SK-N-SH (cell line): ENCODE data around the gene RUFY3. TPM values are rescaled to one million over a fixed set of nuclear protein-coding genes. Genes with fewer than 3 reads are reported as not detected.

ENCODE experiments used
- CTCF ChIA-PET: fragments of 300-600, 350-600 bp; formaldehyde crosslinking; extraction: SDS; loops from one replicate; lab custom pipeline; 2021; lab: Yijun Ruan, JAX
- POLR2A ChIA-PET: fragments of 350-600 bp; sonication (Branson Sonifier 250); formaldehyde crosslinking; extraction: SDS; loops from one replicate; lab custom pipeline; 2020; ENCODE audit warnings: antibody characterized with exemption, inconsistent platforms; lab: Yijun Ruan, JAX
- DNase-seq: peaks from one replicate; pipeline ENCODE4 v3.0.0; 2012
- H2AFZ ChIP-seq: fragments of 200-600 bp; sonication (generic); 2 replicates; pipeline ENCODE4 v1.8.1; 2016; ENCODE audit warnings: antibody characterized with exemption, mild to moderate bottlenecking, low read depth
- H3F3A ChIP-seq: fragments of 200-600 bp; sonication (generic); replicated peaks from 2 replicates; pipeline ENCODE3; 2016; ENCODE audit warnings: antibody characterized with exemption, mild to moderate bottlenecking; ENCODE audit not compliant: insufficient read depth
- H3K27ac ChIP-seq, 2 experiments: fragments of 200-500 bp in 1 of 2; fragments of 200-600 bp in 1 of 2; sonication (Bioruptor generic) in 1 of 2; sonication (generic), shearing (Covaris generic) in 1 of 2; 2 replicates each; pipeline versions ENCODE4 v1.5.1 to v1.6.1; 2014 to 2016; ENCODE audit warnings: low read depth in 2 of 2, inconsistent platforms in 1 of 2, low read length in 1 of 2, mild to moderate bottlenecking in 1 of 2, mixed read lengths in 1 of 2
- H3K27me3 ChIP-seq: fragments of 200-600 bp; sonication (generic), shearing (Covaris generic); 2 replicates; pipeline ENCODE4 v1.6.1; 2016; ENCODE audit warnings: mixed run types; ENCODE audit not compliant: insufficient read depth
- H3K36me3 ChIP-seq, 2 experiments: fragments of 200-500 bp in 1 of 2; fragments of 200-600 bp in 1 of 2; sonication (Bioruptor generic) in 1 of 2; sonication (generic) in 1 of 2; replicated peaks in 1 of 2; 2 replicates each; pipeline versions ENCODE3 to v1.5.1; 2014 to 2016; ENCODE audit warnings: low read length in 1 of 2, mild to moderate bottlenecking in 1 of 2; ENCODE audit not compliant: insufficient read depth in 2 of 2, control insufficient read depth in 1 of 2
- H3K4me1 ChIP-seq, 2 experiments: fragments of 200-500 bp in 1 of 2; fragments of 200-600 bp in 1 of 2; sonication (Bioruptor generic) in 1 of 2; sonication (generic), shearing (Covaris generic) in 1 of 2; 2 replicates each; pipeline versions ENCODE4 v1.5.1 to v1.6.1; 2014 to 2016; ENCODE audit warnings: low read depth in 1 of 2, low read length in 1 of 2, mixed run types in 1 of 2; ENCODE audit not compliant: insufficient read depth in 2 of 2, control insufficient read depth in 1 of 2
- H3K4me2 ChIP-seq: fragments of 200-600 bp; sonication (generic), shearing (Covaris generic); 2 replicates; pipeline ENCODE4 v1.6.1; 2017; ENCODE audit warnings: mixed run types
- H3K4me3 ChIP-seq, 2 experiments: fragments of 200-500 bp in 1 of 2; fragments of 200-600 bp in 1 of 2; sonication (Bioruptor generic) in 1 of 2; sonication (generic), shearing (Covaris generic) in 1 of 2; 2 replicates each; pipeline versions ENCODE4 v1.5.1 to v1.8.1; 2014 to 2016; ENCODE audit warnings: low read depth in 2 of 2, inconsistent platforms in 1 of 2, low read length in 1 of 2, mild to moderate bottlenecking in 1 of 2, mixed read lengths in 1 of 2, moderate library complexity in 1 of 2
- H3K79me2 ChIP-seq: fragments of 200-600 bp; sonication (generic); 2 replicates; pipeline ENCODE4 v1.8.1; 2017; ENCODE audit warnings: mild to moderate bottlenecking; ENCODE audit not compliant: insufficient read depth
- H3K9ac ChIP-seq: fragments of 200-600 bp; sonication (generic); 2 replicates; pipeline ENCODE4 v1.6.1; 2017; ENCODE audit warnings: mixed run types
- H3K9me2 ChIP-seq: fragments of 200-600 bp; sonication (generic); 2 replicates; pipeline ENCODE4 v1.6.1; 2017; ENCODE audit warnings: mixed run types
- H3K9me3 ChIP-seq: fragments of 200-600 bp; sonication (generic); 2 replicates; pipeline ENCODE4 v1.6.1; 2017; ENCODE audit warnings: mixed run types, mild to moderate bottlenecking, moderate library complexity
- H4K20me1 ChIP-seq: fragments of 200-600 bp; sonication (generic); 2 replicates; pipeline ENCODE4 v1.6.1; 2017; ENCODE audit warnings: mild to moderate bottlenecking, mixed run types; ENCODE audit not compliant: insufficient read depth
- CHD2 ChIP-seq: fragments of 150-350 bp; IDR thresholded peaks from 2 replicates; pipeline ENCODE4 v1.6.1; 2018; ENCODE audit warnings: low read length; ENCODE audit not compliant: partially characterized antibody
- ELF1 ChIP-seq: IDR thresholded peaks from 2 replicates; pipeline ENCODE4 v1.4.0; 2012
- EP300 ChIP-seq, 2 experiments: IDR thresholded peaks; 2 replicates each; pipeline versions ENCODE4 v1.4.0 to v1.6.1; 2012; ENCODE audit warnings: borderline replicate concordance in 1 of 2, low read depth in 1 of 2, low read length in 1 of 2
- FOSL2 ChIP-seq: IDR thresholded peaks from 2 replicates; pipeline ENCODE4 v1.4.0; 2012; ENCODE audit warnings: low read depth, mild to moderate bottlenecking, moderate library complexity, borderline replicate concordance
- FOXM1 ChIP-seq: IDR thresholded peaks from 2 replicates; pipeline ENCODE4 v1.4.0; 2012; ENCODE audit warnings: low read depth, mild to moderate bottlenecking
- GATA2 ChIP-seq: sonication (generic); formaldehyde crosslinking; IDR thresholded peaks from 2 replicates; pipeline ENCODE4 v1.5.0; 2020; ENCODE audit warnings: mild to moderate bottlenecking, missing genetic modification reagents
- JUND ChIP-seq: IDR thresholded peaks from 2 replicates; pipeline ENCODE4 v1.4.0; 2012
- MAX ChIP-seq: IDR thresholded peaks from 2 replicates; pipeline ENCODE4 v1.4.0; 2012; ENCODE audit warnings: low read depth
- MXI1 ChIP-seq: IDR thresholded peaks from 2 replicates; pipeline ENCODE4 v1.6.1; 2012; ENCODE audit warnings: mild to moderate bottlenecking, low read depth, low read length, improper control_type of control experiment
- NFIC ChIP-seq: IDR thresholded peaks from 2 replicates; pipeline ENCODE4 v1.4.0; 2012; ENCODE audit warnings: borderline replicate concordance
- NRF1 ChIP-seq: IDR thresholded peaks from 2 replicates; pipeline ENCODE4 v1.6.1; 2012; ENCODE audit warnings: low read depth, mild to moderate bottlenecking, low read length
- POLR2AphosphoS5 ChIP-seq: IDR thresholded peaks from 2 replicates; pipeline ENCODE4 v1.6.1; 2012; ENCODE audit warnings: low read depth, low read length
- RAD21 ChIP-seq: IDR thresholded peaks from 2 replicates; pipeline ENCODE4 v1.6.1; 2012; ENCODE audit warnings: mild to moderate bottlenecking, low read length
- RCOR1 ChIP-seq: fragments of 150-350 bp; IDR thresholded peaks from 2 replicates; pipeline ENCODE4 v1.6.1; 2017; ENCODE audit warnings: antibody characterized with exemption, low read length
- RFX5 ChIP-seq: IDR thresholded peaks from 2 replicates; pipeline ENCODE4 v1.6.1; 2012; ENCODE audit warnings: mild to moderate bottlenecking, improper control_type of control experiment, low read length
- RXRA ChIP-seq: IDR thresholded peaks from 2 replicates; pipeline ENCODE4 v1.4.0; 2012; ENCODE audit warnings: low read depth, mild to moderate bottlenecking, borderline replicate concordance
- SIN3A ChIP-seq: IDR thresholded peaks from 2 replicates; pipeline ENCODE4 v1.6.1; 2012; ENCODE audit warnings: low read depth, mild to moderate bottlenecking, low read length, moderate library complexity, borderline replicate concordance
- TCF12 ChIP-seq: IDR thresholded peaks from 2 replicates; pipeline ENCODE4 v1.4.0; 2012
- USF1 ChIP-seq: IDR thresholded peaks from 2 replicates; pipeline ENCODE4 v1.4.0; 2012; ENCODE audit warnings: low read depth, borderline replicate concordance
- YY1 ChIP-seq: IDR thresholded peaks from 2 replicates; pipeline ENCODE4 v1.4.0; 2012; ENCODE audit warnings: low read depth, mild to moderate bottlenecking
- ZBTB33 ChIP-seq: IDR thresholded peaks from 2 replicates; pipeline ENCODE4 v1.4.0; 2012; ENCODE audit warnings: low read depth, borderline replicate concordance
- WGBS: methylation state at CpG from one replicate; pipeline ENCODE4 v1.1.6; 2017; ENCODE audit warnings: low lambda C conversion rate; 5-methylcytosine and 5-hydroxymethylcytosine counted together
- polyA plus RNA-seq, 3 experiments: library from polyadenylated mRNA; depleted of rRNA; stranded (reverse); fragments of >200 nt; gene quantifications; 2 replicates each; pipeline ENCODE4 v1.2.3, GENCODE V29; 2012

Gene RUFY3
- polyA plus RNA-seq, 1 of the 3 experiments (the other 2 are of a cell fraction): 22.8 TPM

- H4K20me1 ChIP-seq: peaks cover 72% of the 10 kb centered on the region
- H2AFZ ChIP-seq: no peak overlapping the region
- 98% methylated on average over 2 of the region's 2 CpGs for WGBS
- H3K4me1 ChIP-seq: peaks cover 5 to 15% of the 10 kb centered on the region in 2 experiments; a peak in 3 of 4 replicates
- DNase-seq: no peak
- ChIA-PET POLR2A (no interaction called here), CTCF (interaction anchor here (0.6 kb wide), 1 partner anchor 12 kb away, joined by 3 read pairs; no protein-coding TSS in a partner anchor)
- H3F3A ChIP-seq: peaks cover 25% of the 10 kb centered on the region
- no peak overlapping the region for H3K4me3 ChIP-seq
- peaks cover 0 to 3% of the 10 kb centered on the region in 2 experiments for H3K36me3 ChIP-seq
- H3K9me3 ChIP-seq: no peaks in the 10 kb centered on the region
- H3K9me2 ChIP-seq: no peaks in the 10 kb centered on the region
- H3K9ac ChIP-seq: no peak overlapping the region
- H3K79me2 ChIP-seq: peaks cover 88% of the 10 kb centered on the region
- no peak overlapping the region for H3K4me2 ChIP-seq
- H3K27me3 ChIP-seq: no peaks in the 10 kb centered on the region
- TF ChIP-seq GATA2 (no peak), RXRA (no peak), NRF1 (no peak), EP300 (IDR thresholded peaks at IDR 0.05; ENCODE audit: borderline replicate concordance in 1 of 2, low read depth in 1 of 2, low read length in 1 of 2) (no peak), POLR2AphosphoS5 (no peak), USF1 (no peak), ELF1 (no peak), YY1 (no peak), CHD2 (no peak), RAD21 (no peak), NFIC (no peak)
- H3K27ac ChIP-seq: no peak overlapping the region
Measured at GRCh38 chr4:70737409-70737808, 15.6 kb downstream of the RUFY3 start.

GRCh38 chr4:70739496-70740337 lies 18.0 kb downstream of the RUFY3 start:
- H3K27me3 ChIP-seq: no peaks in the 10 kb centered on the region
- H3K4me1 ChIP-seq: peaks cover 5 to 16% of the 10 kb centered on the region in 2 experiments; a peak in 3 of 4 replicates
- H3K9me2 ChIP-seq: no peaks in the 10 kb centered on the region
- no peak overlapping the region for H3K4me2 ChIP-seq
- no peak for DNase-seq
- WGBS: 96% methylated on average over 6 of the region's 6 CpGs
- no peak overlapping the region for H3K4me3 ChIP-seq
- CTCF ChIA-PET: interaction anchor here (1.4 kb wide), 1 partner anchor 10 kb away, joined by 5 read pairs; no protein-coding TSS in a partner anchor
- H3K27ac ChIP-seq: no peak overlapping the region
- no peak overlapping the region for H2AFZ ChIP-seq
- peaks cover 19% of the 10 kb centered on the region for H3F3A ChIP-seq
- POLR2A ChIA-PET: interaction anchor here (0.6 kb wide), 1 partner anchor 14 kb away, joined by 3 read pairs; no protein-coding TSS in a partner anchor
- no peak overlapping the region for H3K9ac ChIP-seq
- H3K9me3 ChIP-seq: no peaks in the 10 kb centered on the region
- peaks cover 88% of the 10 kb centered on the region for H4K20me1 ChIP-seq
- peaks cover 0 to 3% of the 10 kb centered on the region in 2 experiments for H3K36me3 ChIP-seq
- TF ChIP-seq MAX (no peak), RXRA (no peak), TCF12 (no peak), YY1 (no peak), POLR2AphosphoS5 (no peak), CHD2 (no peak), JUND (no peak), NRF1 (no peak), NFIC (no peak), RAD21 (no peak), RFX5 (no peak), FOSL2 (no peak), RCOR1 (no peak), MXI1 (no peak), SIN3A (no peak), FOXM1 (no peak), ZBTB33 (no peak)
- peaks cover 98% of the 10 kb centered on the region for H3K79me2 ChIP-seq
